GM11168 (cell line): ENCODE data around the gene DGKQ.
"Not testable (repeated sequence)": the region's sequence is repeated elsewhere in the genome, so short reads cannot be mapped to it uniquely, and the experiment has no call there.

ENCODE experiments used
- in situ Hi-C: fragments of 300-500 bp; cut with MboI; formaldehyde crosslinking; loops from one replicate; pipeline ENCODE4 v1.12.0; 2022; ENCODE audit warnings: low sequenced_read_pairs; ENCODE audit not compliant: unreplicated experiment

Gene DGKQ

DNA sequence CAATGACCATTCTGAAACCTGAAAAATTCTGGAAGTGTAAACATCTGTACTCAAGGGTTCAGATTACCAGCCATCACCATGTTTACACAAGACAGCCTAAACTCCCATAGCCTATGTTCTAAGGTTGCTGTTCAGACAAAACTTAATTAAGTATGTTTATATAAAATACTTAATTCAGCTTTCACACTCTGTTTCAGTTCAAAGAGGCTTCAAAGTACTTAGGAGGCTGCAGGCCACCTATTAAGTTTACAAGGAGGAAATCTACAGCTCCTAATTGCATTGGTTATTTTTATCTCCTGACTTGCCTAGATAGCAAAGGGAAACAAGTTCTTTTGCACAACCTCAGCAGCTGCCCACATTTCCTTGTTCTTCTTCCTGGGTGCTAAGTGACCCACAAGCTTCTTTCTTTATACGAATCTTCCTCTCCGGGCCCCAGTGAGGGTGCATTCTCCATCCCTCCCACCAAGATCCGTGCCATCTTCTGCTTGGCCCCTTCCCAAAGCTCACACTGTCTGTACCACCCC lies 43.3 kb downstream of the DGKQ start:
- in situ Hi-C loops: no loop called here

DNA sequence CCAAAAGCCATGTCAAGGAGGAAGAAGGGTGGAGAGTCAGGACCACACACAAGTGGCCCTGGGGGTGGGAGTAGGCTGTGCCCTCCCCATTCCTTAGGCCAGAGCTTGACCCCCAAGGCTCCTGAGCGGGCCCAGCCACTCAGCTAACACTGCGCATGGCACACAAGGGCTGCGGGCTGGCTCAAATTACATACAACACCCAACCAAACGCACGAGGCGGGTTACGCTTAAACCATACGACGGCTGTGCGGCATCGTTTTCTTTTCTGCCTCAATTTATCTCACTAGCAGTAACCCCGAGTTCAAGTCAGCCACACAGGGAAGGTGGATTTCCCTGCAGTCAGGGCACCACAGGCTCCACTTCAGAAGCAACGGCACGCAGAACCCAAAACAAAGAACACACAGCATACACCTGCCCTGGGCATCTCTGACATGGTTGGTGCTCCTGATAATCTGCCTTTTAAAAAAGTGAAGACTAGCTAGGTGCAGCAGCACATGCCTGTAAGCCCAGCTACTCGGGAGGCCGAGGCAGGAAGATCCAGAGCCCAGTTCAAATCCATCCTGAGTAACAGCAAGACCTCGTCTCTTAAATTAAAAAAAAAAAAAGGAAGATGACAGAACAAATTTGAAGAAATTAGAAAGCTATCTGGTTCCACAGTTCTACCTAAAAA lies 44.1 kb downstream of the DGKQ start:
- in situ Hi-C loops: no loop called here

DNA sequence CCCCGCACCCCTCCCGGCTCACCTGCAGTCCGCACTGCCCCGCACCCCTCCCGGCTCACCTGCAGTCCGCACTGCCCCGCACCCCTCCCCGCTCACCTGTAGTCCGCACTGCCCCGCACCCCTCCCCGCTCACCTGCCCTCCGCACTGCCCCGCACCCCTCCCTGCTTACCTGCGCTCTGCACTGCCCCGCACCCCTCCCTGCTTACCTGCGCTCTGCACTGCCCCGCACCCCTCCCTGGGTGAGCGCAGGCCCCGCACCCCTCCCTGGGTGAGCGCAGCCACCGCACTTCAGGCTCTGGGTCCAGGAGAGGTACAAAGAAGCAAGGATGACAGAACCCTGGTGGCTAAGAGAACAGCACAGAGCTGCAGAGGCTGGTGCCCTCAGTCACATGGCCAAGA lies 45.8 kb downstream of the DGKQ start:
- in situ Hi-C loops: not testable (repeated sequence)

DNA sequence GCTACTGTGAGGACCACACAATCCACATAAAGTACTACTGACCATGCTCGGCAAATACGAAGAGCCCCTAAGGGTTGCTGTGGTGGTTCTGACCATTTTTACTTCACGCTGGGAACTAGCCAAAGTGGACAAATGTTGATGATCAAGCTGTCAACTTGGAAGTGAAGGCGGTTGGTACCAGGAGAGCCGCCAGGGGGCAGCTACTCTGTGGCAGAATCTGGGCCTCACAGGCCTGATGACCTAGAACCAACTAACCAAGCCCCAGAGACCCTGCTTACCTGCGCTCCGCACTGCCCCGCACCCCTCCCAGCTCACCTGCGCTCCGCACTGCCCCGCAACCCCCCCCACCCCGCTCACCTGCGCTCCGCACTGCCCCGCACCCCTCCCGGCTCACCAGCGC lies 46.8 kb downstream of the DGKQ start:
- in situ Hi-C loops: no loop called here

DNA sequence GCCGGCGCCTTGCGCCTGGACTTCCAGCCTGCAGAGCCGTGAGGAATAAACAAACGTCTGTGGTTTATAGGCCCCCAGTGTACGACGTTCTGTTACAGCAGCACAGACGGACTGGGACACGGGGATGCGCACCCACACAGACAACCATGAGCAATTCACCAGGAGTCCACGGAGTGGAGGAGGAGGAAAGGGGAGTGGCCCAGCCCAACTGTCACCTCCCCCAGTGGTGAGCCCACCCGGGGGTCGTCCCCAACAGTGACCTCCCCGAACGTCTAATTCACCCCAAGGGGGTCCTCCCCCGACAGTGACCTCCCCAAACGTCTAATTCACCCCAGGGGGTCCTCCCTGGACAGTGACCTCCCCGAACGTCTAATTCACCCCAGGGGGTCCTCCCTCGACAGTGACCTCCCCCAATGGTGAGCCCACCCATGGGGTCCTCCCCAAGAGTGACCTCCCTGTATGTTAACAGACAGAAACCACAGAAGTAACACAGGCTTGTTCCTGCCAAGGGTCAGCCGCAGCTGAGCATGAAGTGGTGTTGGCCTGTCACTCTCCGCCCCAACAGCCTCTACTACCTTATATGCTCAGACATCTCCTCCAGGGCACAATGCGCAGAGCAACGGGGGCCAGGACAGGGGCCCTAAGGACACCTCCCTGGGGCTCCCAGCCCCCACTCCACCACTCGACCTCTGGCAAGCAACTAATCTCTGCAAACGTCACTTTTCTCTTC lies 47.4 kb downstream of the DGKQ start:
- in situ Hi-C loops: no loop called here

DNA sequence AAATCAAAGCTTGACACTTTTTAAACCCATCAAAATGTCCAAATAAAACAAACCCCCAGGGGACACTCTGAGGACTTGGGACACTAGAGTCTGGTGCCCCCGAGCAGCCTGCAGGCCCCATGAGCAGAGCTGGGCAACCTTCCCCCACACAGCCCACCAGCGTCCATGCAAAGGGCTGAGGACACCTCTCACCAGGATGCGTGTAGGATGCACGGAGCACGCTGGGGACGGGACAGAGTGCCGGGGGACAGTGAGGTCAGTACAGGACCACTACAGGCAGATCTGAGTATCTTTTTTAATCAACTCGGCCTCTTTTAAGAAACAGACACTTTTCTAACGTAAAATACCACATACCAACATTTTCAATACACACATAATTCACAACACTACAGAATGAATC lies 48.2 kb downstream of the DGKQ start:
- in situ Hi-C loops: no loop called here

DNA sequence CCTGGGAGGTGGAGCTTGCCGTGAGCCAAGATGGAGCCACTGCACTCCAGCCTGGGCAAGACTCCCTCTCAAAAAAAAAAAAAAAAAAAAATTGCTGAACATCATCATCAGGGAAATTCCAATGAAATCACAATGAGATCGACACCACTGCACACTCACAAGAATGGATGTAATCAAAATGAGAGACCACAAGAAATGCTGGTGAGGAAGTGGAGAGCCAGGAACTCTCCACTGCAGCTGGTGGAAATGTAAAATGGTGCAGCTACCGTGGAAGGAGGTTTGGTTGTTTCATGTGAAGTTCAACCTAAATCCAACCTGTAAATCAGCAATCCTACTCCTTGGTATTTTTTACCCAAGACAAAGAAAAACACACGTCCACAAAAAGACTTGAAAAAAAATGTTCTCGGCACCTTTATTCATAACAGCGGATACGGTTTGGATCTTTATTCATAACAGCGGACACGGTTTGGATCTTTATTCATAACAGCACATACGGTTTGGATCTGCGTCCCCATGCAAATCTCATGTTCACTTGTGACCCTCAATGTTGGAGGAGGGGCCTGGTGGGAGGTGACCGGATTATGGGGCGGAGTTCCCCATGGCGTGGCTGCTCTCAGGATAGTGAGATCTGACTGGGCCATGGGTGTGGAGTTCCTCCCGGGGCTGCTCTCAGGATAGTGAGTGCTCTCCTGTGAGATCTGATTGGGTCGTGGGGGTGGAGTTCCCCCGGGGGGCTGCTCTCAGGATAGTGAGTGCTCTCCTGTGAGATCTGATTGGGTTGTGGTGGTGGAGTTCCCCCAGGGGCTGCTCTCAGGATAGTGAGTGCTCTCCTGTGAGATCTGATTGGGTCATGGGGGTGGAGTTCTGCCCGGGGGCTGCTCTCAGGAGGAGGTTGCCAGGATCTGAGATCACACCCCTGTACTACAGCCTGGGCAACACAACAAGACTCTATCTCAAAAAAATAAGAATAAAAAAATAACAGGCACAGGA lies 49.0 kb downstream of the DGKQ start:
- in situ Hi-C loops: no loop called here

DNA sequence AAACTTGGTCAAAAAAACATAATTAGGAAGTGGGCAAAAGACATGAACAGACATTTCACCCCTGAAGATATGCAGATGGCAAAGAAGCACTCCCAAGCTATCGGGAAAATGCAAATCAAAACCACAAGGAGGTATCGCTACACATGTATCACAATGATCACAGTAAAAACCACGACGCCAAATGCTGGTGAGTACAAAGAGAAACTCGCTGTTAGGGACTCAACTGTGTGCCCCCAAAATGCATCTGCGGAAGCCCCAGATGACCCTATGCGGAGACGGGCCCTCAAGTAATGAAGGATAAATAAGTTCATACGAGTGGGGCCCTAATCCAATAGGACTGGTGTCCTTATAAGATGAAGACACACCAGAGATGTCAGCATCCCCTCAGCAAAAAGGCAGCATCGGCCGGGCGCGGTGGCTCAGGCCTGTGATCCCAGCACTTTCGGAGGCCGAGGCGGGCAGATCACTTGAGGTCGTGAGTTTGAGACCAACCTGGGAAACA lies 51.5 kb downstream of the DGKQ start:
- in situ Hi-C loops: no loop called here

DNA sequence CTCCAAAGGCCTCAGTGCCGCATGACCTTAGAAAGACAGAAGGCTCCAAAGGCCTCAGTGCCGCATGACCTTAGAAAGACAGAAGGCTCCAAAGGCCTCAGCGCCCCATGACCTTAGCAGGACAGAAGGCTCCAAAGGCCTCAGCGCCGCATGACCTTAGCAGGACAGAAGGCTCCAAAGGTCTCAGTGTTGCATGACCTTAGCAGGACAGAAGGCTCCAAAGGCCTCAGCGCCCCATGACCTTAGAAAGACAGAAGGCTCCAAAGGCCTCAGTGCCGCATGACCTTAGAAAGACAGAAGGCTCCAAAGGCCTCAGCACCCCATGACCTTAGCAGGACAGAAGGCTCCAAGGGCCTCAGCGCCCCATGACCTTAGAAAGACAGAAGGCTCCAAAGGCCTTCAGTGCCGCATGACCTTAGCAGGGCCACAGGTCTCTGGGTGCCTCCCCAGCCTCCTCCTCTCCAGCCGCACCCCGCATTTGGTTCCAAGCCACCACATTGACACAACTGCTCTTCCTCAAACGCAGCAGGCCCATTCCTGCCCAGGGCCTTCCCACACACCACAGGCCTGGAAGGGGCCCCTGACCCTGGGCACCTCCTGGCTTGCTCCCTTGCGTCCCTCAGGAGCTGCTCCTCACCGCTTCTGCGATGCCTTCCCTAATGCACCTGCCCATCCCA lies 54.2 kb downstream of the DGKQ start:
- in situ Hi-C loops: not testable (repeated sequence)

DNA sequence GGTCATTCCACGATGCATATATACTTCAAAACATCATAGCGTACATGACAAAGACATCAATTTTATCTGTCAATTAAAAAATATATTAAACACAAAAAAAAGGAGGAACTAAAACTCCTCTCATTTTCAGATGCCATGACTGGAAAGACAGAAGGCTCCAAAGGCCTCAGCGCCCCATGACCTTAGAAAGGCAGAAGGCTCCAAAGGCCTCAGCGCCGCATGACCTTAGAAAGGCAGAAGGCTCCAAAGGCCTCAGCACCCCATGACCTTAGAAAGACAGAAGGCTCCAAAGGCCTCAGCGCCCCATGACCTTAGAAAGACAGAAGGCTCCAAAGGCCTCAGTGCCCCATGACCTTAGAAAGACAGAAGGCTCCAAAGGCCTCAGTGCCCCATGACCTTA lies 54.8 kb downstream of the DGKQ start:
- in situ Hi-C loops: not testable (repeated sequence)

DNA sequence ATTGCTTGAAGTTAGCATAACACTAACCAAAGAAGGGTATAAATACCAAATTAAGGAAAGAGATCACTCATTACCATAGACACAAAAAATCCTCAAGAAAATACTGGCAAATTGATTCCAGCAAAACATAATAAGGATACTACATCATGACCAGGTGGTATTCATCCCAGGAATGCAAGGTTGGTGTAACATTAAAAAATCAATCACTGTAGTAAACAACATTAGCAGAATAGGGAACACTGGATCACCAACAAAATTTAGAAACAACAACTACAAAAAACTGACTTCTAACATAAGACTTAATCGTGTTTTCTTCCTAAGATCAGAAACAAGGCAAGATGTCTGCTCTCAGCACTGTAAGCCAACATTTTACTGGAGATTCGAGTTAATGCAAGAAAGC lies 55.4 kb downstream of the DGKQ start:
- in situ Hi-C loops: no loop called here

DNA sequence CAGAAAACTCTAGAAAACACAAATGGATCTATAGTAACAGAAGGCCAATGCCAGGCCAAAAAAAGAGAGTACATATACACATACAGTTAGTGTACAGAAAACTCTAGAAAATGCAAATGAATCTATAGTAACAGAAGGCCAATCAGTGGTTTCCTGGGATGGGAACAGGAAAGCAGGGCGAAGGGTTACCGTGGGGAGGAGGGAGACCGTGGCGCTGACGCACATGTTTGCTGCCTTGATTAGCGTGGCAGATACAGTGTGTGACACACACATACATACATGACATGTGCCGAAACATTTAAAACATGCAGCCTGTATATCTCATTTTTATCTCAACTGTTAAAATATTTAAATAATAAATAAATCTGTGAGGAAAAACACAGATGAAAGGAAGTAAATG lies 55.9 kb downstream of the DGKQ start:
- in situ Hi-C loops: no loop called here

DNA sequence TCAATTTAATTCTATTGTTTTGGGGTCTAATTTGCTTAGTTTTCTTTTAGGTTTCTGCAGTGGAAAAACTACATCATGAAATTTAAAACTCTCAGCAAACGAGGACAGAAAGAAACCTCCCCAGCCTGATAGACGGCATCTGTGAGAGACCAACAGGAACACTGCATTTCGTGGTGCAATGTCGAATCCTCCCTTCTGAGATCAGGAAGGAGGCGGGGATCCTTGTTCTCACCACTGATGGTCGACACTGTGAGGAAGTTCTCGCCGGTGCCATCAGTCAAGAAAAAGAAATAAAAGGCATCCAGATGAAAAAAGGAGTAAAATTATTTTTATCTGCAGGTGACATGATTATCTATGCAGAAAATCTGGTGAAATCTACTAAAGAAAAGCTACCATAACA lies 57.8 kb downstream of the DGKQ start:
- in situ Hi-C loops: no loop called here

DNA sequence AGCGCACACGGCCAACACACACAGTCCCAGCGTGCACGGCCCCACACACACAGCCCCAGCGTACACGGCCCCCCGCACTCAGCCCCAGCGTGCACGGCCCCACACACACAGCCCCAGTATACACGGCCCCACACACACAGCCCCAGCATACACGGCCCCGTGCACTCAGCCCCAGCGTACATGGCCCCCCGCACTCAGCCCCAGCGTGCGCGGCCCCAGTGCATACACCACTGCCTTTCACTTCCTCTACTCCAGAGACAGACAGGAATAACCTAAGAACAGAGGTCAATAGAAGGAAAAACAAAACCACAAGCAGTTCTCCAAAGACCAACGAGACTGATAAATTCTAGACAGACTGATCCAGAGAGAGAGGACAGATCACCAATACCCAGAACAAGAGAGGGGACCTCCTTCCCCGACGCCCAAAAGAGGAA lies 58.3 kb downstream of the DGKQ start:
- in situ Hi-C loops: no loop called here

DNA sequence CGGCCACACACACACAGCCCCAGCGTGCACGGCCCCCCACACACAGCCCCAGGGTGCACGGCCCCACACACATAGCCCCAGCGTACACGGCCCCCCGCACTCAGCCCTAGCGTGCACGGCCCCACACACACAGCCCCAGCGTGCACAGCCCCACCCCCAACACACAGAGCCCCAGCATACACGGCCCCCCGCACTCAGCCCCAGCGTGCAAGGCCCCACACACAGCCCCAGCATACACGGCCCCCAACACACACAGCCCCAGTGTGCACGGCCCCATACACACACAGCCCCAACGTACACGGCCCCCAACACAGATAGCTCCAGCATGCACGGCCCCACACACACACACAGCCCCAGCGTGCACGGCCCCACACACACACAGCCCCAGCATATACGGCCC lies 58.8 kb downstream of the DGKQ start:
- in situ Hi-C loops: no loop called here

DNA sequence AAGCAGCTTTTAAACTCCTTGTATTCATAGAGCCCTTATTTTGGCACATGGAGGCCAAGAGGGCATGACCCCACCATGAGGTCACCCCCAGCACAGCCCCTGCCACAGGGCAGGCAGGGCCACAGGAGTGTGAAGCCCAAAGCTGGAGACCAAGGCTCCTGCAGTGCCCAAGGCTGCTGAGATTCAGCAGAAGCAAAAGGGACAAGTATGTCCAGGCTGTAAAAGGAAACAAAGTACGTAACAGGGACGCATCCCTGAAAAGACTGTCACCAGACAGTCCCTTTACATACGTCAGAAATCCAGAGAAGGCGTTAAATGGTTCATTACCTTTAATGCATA lies 60.1 kb downstream of the DGKQ start:
- in situ Hi-C loops: no loop called here

DNA sequence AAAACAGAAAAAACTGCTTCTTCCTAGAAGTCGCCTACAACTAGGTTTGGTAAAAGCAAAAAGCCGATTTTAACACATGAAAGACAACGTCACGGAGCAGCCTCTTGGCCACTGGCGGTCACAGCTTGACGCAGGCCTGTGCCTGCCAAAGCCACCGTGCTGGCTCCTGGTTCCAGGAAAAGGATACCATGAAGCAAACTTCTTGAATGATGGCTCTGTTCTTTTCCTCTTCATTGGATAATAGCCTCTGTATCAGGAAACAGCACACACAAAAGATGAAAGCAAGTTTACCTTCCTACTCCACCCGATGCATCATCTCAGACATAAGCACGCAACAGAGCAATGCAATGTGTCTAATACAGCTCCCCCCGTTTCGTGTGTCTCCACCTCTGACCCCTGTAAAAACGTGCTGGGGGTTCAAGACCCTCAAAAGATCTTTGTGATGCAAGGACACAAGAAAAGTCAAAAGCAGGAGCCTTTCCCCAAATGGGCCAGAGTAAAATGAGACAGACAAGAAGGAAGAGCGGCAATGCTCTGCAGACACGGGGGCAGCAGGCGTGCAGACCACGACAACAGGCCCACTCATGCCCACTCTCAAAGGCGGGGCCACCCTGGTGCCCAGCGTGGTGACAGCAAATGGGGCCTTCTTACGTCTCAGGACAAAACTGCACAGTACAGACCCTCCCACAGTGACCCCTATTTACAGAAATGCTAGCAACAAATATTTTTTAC lies 60.7 kb downstream of the DGKQ start:
- in situ Hi-C loops: no loop called here

DNA sequence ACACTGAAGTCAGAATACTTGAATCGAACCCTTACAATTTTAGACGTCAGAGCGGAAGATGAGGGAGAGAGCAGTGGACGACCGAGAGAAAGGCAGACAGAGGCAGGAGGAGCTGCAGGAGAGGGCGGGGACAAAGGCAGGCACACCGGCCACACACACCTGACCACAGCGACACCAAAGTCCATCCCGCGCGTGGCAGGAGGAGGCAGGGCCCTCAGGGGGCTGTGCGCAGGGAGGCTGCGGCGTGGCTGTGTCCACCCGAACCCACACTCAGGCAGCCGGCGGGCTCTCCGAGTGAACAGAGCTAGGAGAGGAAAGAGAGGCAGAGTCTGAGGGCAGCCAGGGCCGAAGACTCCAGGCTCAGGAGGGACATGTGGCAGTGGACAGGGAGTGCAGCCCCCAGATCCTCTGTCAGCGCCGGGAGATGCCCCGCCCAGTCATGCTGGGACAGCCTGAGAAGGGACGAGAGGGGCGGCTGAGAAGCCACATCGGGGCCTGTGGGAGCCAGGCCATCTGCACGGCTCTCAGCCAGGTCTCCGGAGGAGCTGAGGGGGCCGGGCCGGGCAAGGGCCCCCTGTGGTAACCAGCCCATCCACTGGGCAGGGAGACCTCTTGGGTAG lies 61.4 kb downstream of the DGKQ start:
- in situ Hi-C loops: no loop called here

DNA sequence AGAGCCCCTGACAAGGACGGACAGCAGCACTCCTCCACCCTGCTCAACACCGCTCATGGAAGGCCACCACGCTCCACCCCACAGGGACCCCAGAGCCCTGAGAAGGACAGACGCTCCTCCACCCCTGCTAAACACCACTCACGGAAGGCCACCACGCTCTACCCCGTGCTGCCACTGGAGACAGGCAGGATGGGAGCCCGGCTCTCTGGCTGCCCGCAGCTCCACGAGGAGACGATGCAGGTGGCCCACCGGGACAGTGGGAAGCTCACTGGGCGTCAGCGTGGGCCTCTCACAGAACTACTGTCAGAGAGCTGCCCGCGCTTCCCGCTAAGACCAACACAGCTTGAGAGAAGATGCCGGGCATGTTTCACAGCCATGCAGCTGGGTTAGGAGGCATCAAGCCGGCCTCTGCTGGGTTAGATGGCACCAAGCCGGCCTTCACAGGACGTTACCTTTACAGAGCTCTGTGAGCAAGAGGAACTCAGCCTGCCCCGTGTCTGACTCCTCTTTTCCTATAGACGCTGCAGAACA lies 62.1 kb downstream of the DGKQ start:
- in situ Hi-C loops: no loop called here
